Measurements from ENCODE around the gene GATC.
A peak's percentile ranks its signal among the peaks of the same experiment; 100 is the strongest.

Gene GATC

GRCh38 chr12:120473807-120474615, 27.8 kb downstream of the GATC start:
- Histone ChIP-seq H3K4me3 (no peak overlapping the region), H3K27ac (no peak overlapping the region), H3K27me3 (no peaks in the 10 kb centered on the region), H3K4me1 (peaks cover 0 to 21% (median 8%) of the 10 kb centered on the region in 4 donors), H3K9me3 (no peaks in the 10 kb centered on the region), H3K36me3 (no peaks in the 10 kb centered on the region)
- TF ChIP-seq CTCF (IDR thresholded peaks at IDR 0.05), result no peak
- DNase-seq, result peak in 1 of 2 donors; percentile 28
- intact Hi-C loops (cut with DNase I; ENCODE audit: low total_unique reads), result no loop called here

- Histone ChIP-seq H3K4me1 (peaks cover 0 to 21% (median 8%) of the 10 kb centered on the region in 4 donors), H3K4me3 (no peak overlapping the region), H3K9me3 (no peaks in the 10 kb centered on the region), H3K27ac (no peak overlapping the region), H3K27me3 (no peaks in the 10 kb centered on the region), H3K36me3 (no peaks in the 10 kb centered on the region)
- TF ChIP-seq CTCF (IDR thresholded peaks at IDR 0.05), result no peak
- intact Hi-C loops (cut with DNase I; ENCODE audit: low total_unique reads), result no loop called here
- no peak for DNase-seq
Measured at GRCh38 chr12:120474616-120474960, 28.3 kb downstream of the GATC start.

- no peak overlapping the region for H3K27ac ChIP-seq
- no peak for TF ChIP-seq CTCF (IDR thresholded peaks at IDR 0.05)
- no peak overlapping the region for H3K4me3 ChIP-seq
- H3K36me3 ChIP-seq, result no peaks in the 10 kb centered on the region
- no peak for DNase-seq
- H3K4me1 ChIP-seq, result peaks cover 0 to 13% (median 1%) of the 10 kb centered on the region in 4 donors
- no peaks in the 10 kb centered on the region for H3K9me3 ChIP-seq
- H3K27me3 ChIP-seq, result no peaks in the 10 kb centered on the region
- intact Hi-C loops (cut with DNase I; ENCODE audit: low total_unique reads), result no loop called here
Measured at GRCh38 chr12:120475643-120476042, 29.4 kb downstream of the GATC start.

GRCh38 chr12:120479458-120479857, 33.2 kb downstream of the GATC start:
- Histone ChIP-seq H3K4me3 (no peak overlapping the region), H3K4me1 (peaks cover 0 to 4% (median 0%) of the 10 kb centered on the region in 4 donors), H3K9me3 (no peaks in the 10 kb centered on the region), H3K27me3 (no peaks in the 10 kb centered on the region), H3K36me3 (peaks cover 0 to 13% (median 0%) of the 10 kb centered on the region in 3 donors), H3K27ac (no peak overlapping the region)
- TF ChIP-seq CTCF (IDR thresholded peaks at IDR 0.05), result no peak
- intact Hi-C loops (cut with DNase I; ENCODE audit: low total_unique reads), result no loop called here
- DNase-seq, result no peak

GRCh38 chr12:120480211-120480610, 34.0 kb downstream of the GATC start:
- peaks cover 0 to 13% (median 0%) of the 10 kb centered on the region in 3 donors for H3K36me3 ChIP-seq
- no peak overlapping the region for H3K4me3 ChIP-seq
- TF ChIP-seq CTCF (IDR thresholded peaks at IDR 0.05), result no peak
- no peaks in the 10 kb centered on the region for H3K4me1 ChIP-seq
- intact Hi-C loops (cut with DNase I; ENCODE audit: low total_unique reads), result no loop called here
- no peaks in the 10 kb centered on the region for H3K27me3 ChIP-seq
- DNase-seq, result no peak
- no peak overlapping the region for H3K27ac ChIP-seq
- H3K9me3 ChIP-seq, result no peaks in the 10 kb centered on the region
